Fibroblast of pulmonary artery (primary cell): ENCODE measurements around the gene WDR17.

Experiments used
- DNase-seq: peaks from one replicate; pipeline ENCODE4 v3.0.0-alpha.2; 2010; ENCODE audit warnings: low read depth
- H3K4me3 ChIP-seq: replicated peaks from 2 replicates; pipeline ENCODE4 v1.5.1; 2011; ENCODE audit warnings: low read depth, mild to moderate bottlenecking, control low read depth, low read length, moderate library complexity
- CTCF ChIP-seq: IDR thresholded peaks from 2 replicates; pipeline ENCODE4 v1.5.1; 2011; ENCODE audit warnings: mild to moderate bottlenecking, control low read depth, low read length, inconsistent platforms; ENCODE audit errors: missing control alignments

The WDR17 gene

GRCh38 chr4:176226736-176227135 lies 161.1 kb downstream of the WDR17 start:
- H3K4me3 ChIP-seq = no peak overlapping the region
- no peak for TF ChIP-seq CTCF
- DNase-seq = no peak

GRCh38 chr4:176229645-176230044 lies 164.0 kb downstream of the WDR17 start:
- H3K4me3 ChIP-seq = no peak overlapping the region
- no peak for DNase-seq
- TF ChIP-seq CTCF = no peak
